GM12878 (cell line): ENCODE results near the gene LRCH4. TPM values are rescaled to one million over a fixed set of nuclear protein-coding genes. Genes with fewer than 3 reads are reported as not detected.

ENCODE experiments used
- CREM ChIP-seq: IDR thresholded peaks from 2 replicates; pipeline ENCODE4 v1.6.1; 2014; ENCODE audit warnings: antibody characterized with exemption, low read depth
- EED ChIP-seq: sonication (generic); IDR thresholded peaks from 2 replicates; pipeline ENCODE4 v1.6.1; 2016; ENCODE audit warnings: antibody characterized with exemption, low read depth
- EGR1 ChIP-seq, 2 experiments: IDR thresholded peaks; 1 replicate in 1 of 2; 2 replicates in 1 of 2; pipeline ENCODE4 v1.6.1; 2011 to 2012; ENCODE audit warnings: low read depth in 2 of 2, low read length in 2 of 2, borderline replicate concordance in 1 of 2, mild to moderate bottlenecking in 1 of 2, moderate library complexity in 1 of 2
- ETV6 ChIP-seq, 2 experiments: fragments of 450-650 bp in 1 of 2; IDR thresholded peaks in 1 of 2; conservative IDR thresholded peaks in 1 of 2; 2 replicates each; pipeline ENCODE4 v1.6.1; 2014; ENCODE audit warnings: antibody characterized with exemption in 1 of 2, borderline replicate concordance in 1 of 2, low read depth in 1 of 2, mild to moderate bottlenecking in 1 of 2, moderate library complexity in 1 of 2
- IKZF1 ChIP-seq: fragments of 450-650 bp; conservative IDR thresholded peaks from 2 replicates; pipeline ENCODE4 v1.6.1; 2017; ENCODE audit warnings: antibody characterized with exemption, mild to moderate bottlenecking
- MXI1 ChIP-seq: fragments of 150-350 bp; IDR thresholded peaks from 2 replicates; pipeline ENCODE4 v1.6.1; 2011; ENCODE audit warnings: low read depth, mild to moderate bottlenecking, inconsistent platforms, low read length, improper control_type of control experiment
- NR2C1 ChIP-seq: fragments of 450-650 bp; IDR thresholded peaks from 2 replicates; pipeline ENCODE4 v1.6.1; 2017; ENCODE audit warnings: antibody characterized with exemption, mild to moderate bottlenecking, moderate library complexity
- NR2F1 ChIP-seq: fragments of 450-650 bp; conservative IDR thresholded peaks from 2 replicates; pipeline ENCODE4 v1.6.1; 2017; ENCODE audit warnings: mild to moderate bottlenecking
- NRF1 ChIP-seq: conservative IDR thresholded peaks from 2 replicates; pipeline ENCODE4 v1.6.1; 2011; ENCODE audit warnings: mild to moderate bottlenecking, low read depth, low read length, improper control_type of control experiment
- PML ChIP-seq: IDR thresholded peaks from 2 replicates; pipeline ENCODE4 v1.6.1; 2012; ENCODE audit warnings: low read length, inconsistent platforms
- RAD21 ChIP-seq: IDR thresholded peaks from 2 replicates; pipeline ENCODE4 v1.6.1; 2011; ENCODE audit warnings: mild to moderate bottlenecking, low read depth, low read length, moderate library complexity; ENCODE audit not compliant: insufficient read depth
- RBBP5 ChIP-seq: fragments of 200-600 bp; sonication (generic); conservative IDR thresholded peaks from 2 replicates; pipeline ENCODE4 v1.6.1; 2016
- SIN3A ChIP-seq: IDR thresholded peaks from 2 replicates; pipeline ENCODE4 v1.6.1; 2012; ENCODE audit warnings: low read depth, low read length, improper control_type of control experiment
- SMAD5 ChIP-seq: IDR thresholded peaks from 2 replicates; pipeline ENCODE4 v1.6.1; 2016; ENCODE audit warnings: antibody characterized with exemption, low read depth
- SUPT20H ChIP-seq: IDR thresholded peaks from 2 replicates; pipeline ENCODE4 v1.6.1; 2011; ENCODE audit warnings: low read depth, mild to moderate bottlenecking, low read length, moderate library complexity, borderline replicate concordance; ENCODE audit not compliant: control insufficient read depth
- TCF7 ChIP-seq: IDR thresholded peaks from 2 replicates; pipeline ENCODE4 v1.6.1; 2014; ENCODE audit warnings: antibody characterized with exemption, borderline replicate concordance
- YBX1 ChIP-seq: fragments of 450-650 bp; IDR thresholded peaks from 2 replicates; pipeline ENCODE4 v1.6.1; 2016; ENCODE audit warnings: antibody characterized with exemption
- polyA plus RNA-seq, 11 experiments: library from polyadenylated mRNA; depleted of rRNA in 4 of 11; unstranded in 6 of 11; stranded (reverse) in 5 of 11; fragments of >200 nt; fragmentation: Nextera tagmentation in 4 of 11; fragmentation: Illumina TruSeq in 1 of 11; extraction: Ambion mirVana in 4 of 11; extraction: Trizol in 1 of 11; gene quantifications; 1 replicate in 1 of 11; 2 replicates in 10 of 11; pipeline versions ENCODE4 v1.2.1 to v1.2.3, GENCODE V29; 2011 to 2016; ENCODE audit warnings: inconsistent platforms in 2 of 11, missing spikeins in 2 of 11, low read depth in 1 of 11
- total RNA-seq, 4 experiments: library from RNA; depleted of rRNA in 3 of 4; stranded (reverse); fragments of >200 nt in 3 of 4; fragmentation: Illumina TruSeq in 1 of 4; extraction: Trizol in 1 of 4; gene quantifications; 2 replicates each; pipeline versions ENCODE4 v1.2.1 to v1.2.3, GENCODE V29; 2013 to 2021
- TF ChIP-seq, protein P1 (sequence below): fragments of 450-650 bp; conservative IDR thresholded peaks from 2 replicates; pipeline ENCODE4 v1.6.1; 2017; ENCODE audit warnings: mild to moderate bottlenecking, moderate library complexity
- TF ChIP-seq, protein P2 (sequence below): IDR thresholded peaks from 2 replicates; pipeline ENCODE4 v1.6.1; 2012; ENCODE audit warnings: low read depth, low read length, improper control_type of control experiment
- TF ChIP-seq, protein P3 (sequence below): fragments of 450-650 bp; IDR thresholded peaks from 2 replicates; pipeline ENCODE4 v1.6.1; 2017; ENCODE audit warnings: low read depth, mild to moderate bottlenecking, moderate library complexity
- TF ChIP-seq, protein P4 (sequence below): fragments of 450-650 bp; IDR thresholded peaks from 2 replicates; pipeline ENCODE4 v1.6.1; 2014; ENCODE audit warnings: mild to moderate bottlenecking
- TF ChIP-seq, protein P5 (sequence below): IDR thresholded peaks from 2 replicates; pipeline ENCODE4 v1.6.1; 2012; ENCODE audit warnings: low read depth, low read length, improper control_type of control experiment
- TF ChIP-seq, protein P6 (sequence below): fragments of 450-650 bp; IDR thresholded peaks from 2 replicates; pipeline ENCODE4 v1.6.1; 2016; ENCODE audit warnings: mild to moderate bottlenecking

The LRCH4 gene
- total and polyA plus RNA-seq, 10 of the 15 experiments (the other 5 are each of a cell fraction or from before 2014, with no cell fraction given): 0.58 to 96.7 (median 28.4) TPM

DNA sequence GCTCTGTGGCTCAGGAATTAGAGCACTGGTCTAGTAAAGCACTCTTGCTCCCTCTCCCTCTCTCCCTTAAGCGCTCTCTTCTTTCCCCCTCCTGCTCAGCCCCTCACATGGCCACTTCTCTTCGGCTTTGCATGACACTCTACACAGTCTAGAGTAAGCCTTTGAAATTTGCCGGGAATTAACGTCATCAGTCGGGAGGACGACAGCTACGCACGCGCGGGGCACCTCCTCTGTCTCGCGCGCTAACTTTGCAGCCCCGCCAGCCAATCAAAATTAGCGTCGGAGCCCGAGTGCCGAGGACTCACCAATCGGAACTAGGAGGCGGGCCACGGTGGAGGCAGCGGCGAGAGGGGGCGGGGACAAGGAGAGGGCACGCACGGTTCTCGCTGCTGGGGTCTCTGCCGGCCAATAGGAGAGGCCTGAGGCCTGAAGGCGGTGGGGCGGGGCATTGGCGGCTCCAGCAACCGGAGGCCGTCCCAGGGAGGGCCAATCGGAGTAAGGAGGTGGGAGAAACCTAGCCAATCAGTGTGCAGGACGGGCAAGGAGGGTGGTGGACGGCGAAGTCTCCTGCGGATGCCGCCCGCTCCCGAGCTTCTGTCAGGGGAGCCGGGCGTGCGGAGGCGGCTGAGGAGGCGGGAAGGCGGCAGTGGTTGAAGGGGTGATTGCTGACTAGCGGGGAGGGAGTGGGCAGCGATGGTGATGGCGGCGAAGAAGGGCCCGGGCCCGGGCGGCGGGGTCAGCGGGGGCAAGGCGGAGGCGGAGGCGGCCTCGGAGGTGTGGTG is 47.1 kb downstream of the LRCH4 start, which contains the start of gene AGFG2 (continued):
- TF ChIP-seq, protein P1, sequence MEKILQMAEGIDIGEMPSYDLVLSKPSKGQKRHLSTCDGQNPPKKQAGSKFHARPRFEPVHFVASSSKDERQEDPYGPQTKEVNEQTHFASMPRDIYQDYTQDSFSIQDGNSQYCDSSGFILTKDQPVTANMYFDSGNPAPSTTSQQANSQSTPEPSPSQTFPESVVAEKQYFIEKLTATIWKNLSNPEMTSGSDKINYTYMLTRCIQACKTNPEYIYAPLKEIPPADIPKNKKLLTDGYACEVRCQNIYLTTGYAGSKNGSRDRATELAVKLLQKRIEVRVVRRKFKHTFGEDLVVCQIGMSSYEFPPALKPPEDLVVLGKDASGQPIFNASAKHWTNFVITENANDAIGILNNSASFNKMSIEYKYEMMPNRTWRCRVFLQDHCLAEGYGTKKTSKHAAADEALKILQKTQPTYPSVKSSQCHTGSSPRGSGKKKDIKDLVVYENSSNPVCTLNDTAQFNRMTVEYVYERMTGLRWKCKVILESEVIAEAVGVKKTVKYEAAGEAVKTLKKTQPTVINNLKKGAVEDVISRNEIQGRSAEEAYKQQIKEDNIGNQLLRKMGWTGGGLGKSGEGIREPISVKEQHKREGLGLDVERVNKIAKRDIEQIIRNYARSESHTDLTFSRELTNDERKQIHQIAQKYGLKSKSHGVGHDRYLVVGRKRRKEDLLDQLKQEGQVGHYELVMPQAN: peak; percentile 99
- TF ChIP-seq CREM (peak; percentile 91), TCF7 (no peak), IKZF1 (peak; percentile 81), EED (0 out of 2 replicates have a peak, but pooled peaks have one; percentile 46), NR2C1 (no peak), SMAD5 (peak; percentile 74; the same call in 1 of the 2 replicates), EGR1 (IDR thresholded peaks at IDR 0.05; ENCODE audit: borderline replicate concordance in 1 of 2, low read depth in 2 of 2, low read length in 2 of 2) (peak in 1 of 2 experiments; percentile 94; a peak in 2 of 3 replicates), SUPT20H (no peak), NRF1 (peak; percentile 87), SIN3A (peak; percentile 99), RAD21 (0 out of 2 replicates have a peak, but pooled peaks have one; percentile 8), ETV6 (conservative IDR thresholded peaks at IDR 0.05 in 1 of 2, IDR thresholded peaks at IDR 0.05 in 1 of 2; ENCODE audit: borderline replicate concordance in 1 of 2, low read depth in 1 of 2) (no peak), NR2F1 (peak; percentile 98), PML (no peak), YBX1 (no peak), MXI1 (peak; percentile 99), RBBP5 (no peak)
- TF ChIP-seq, protein P2, sequence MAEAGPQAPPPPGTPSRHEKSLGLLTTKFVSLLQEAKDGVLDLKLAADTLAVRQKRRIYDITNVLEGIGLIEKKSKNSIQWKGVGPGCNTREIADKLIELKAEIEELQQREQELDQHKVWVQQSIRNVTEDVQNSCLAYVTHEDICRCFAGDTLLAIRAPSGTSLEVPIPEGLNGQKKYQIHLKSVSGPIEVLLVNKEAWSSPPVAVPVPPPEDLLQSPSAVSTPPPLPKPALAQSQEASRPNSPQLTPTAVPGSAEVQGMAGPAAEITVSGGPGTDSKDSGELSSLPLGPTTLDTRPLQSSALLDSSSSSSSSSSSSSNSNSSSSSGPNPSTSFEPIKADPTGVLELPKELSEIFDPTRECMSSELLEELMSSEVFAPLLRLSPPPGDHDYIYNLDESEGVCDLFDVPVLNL: peak; percentile 94
- TF ChIP-seq, protein P3, sequence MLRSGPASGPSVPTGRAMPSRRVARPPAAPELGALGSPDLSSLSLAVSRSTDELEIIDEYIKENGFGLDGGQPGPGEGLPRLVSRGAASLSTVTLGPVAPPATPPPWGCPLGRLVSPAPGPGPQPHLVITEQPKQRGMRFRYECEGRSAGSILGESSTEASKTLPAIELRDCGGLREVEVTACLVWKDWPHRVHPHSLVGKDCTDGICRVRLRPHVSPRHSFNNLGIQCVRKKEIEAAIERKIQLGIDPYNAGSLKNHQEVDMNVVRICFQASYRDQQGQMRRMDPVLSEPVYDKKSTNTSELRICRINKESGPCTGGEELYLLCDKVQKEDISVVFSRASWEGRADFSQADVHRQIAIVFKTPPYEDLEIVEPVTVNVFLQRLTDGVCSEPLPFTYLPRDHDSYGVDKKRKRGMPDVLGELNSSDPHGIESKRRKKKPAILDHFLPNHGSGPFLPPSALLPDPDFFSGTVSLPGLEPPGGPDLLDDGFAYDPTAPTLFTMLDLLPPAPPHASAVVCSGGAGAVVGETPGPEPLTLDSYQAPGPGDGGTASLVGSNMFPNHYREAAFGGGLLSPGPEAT: peak; percentile 57
- TF ChIP-seq, protein P4, sequence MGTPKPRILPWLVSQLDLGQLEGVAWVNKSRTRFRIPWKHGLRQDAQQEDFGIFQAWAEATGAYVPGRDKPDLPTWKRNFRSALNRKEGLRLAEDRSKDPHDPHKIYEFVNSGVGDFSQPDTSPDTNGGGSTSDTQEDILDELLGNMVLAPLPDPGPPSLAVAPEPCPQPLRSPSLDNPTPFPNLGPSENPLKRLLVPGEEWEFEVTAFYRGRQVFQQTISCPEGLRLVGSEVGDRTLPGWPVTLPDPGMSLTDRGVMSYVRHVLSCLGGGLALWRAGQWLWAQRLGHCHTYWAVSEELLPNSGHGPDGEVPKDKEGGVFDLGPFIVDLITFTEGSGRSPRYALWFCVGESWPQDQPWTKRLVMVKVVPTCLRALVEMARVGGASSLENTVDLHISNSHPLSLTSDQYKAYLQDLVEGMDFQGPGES: peak; percentile 87
- TF ChIP-seq, protein P5, sequence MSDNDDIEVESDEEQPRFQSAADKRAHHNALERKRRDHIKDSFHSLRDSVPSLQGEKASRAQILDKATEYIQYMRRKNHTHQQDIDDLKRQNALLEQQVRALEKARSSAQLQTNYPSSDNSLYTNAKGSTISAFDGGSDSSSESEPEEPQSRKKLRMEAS: peak; percentile 80
- TF ChIP-seq, protein P6, sequence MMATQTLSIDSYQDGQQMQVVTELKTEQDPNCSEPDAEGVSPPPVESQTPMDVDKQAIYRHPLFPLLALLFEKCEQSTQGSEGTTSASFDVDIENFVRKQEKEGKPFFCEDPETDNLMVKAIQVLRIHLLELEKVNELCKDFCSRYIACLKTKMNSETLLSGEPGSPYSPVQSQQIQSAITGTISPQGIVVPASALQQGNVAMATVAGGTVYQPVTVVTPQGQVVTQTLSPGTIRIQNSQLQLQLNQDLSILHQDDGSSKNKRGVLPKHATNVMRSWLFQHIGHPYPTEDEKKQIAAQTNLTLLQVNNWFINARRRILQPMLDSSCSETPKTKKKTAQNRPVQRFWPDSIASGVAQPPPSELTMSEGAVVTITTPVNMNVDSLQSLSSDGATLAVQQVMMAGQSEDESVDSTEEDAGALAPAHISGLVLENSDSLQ: peak; percentile 93
